ENCODE results near the gene OR6T1.

OR6T1 gene

DNA sequence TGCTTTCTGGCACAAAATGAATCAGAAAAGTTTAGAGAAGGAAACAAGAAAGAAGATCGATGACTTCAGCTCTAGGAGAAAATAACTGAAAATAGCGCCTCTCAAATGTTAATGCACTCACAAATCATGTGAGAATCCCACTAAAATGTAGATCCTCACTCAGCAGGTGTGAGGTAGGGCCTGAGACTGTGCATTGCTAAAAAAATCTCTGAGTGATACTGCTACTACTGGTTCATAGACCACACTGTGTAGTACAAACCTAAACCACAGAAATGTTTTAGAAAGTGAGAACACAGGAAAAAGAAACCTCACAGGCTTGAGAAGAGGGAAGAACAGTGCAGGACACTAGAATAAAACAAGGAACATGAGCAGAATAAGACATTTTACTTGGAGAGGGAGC is 39.7 kb downstream of the OR6T1 start:
- POLR2A ChIA-PET = no interaction called here
- no peaks in the 10 kb centered on the region for H3K9me3 ChIP-seq (ENCODE audit: control insufficient read depth, insufficient read depth, low read depth, low read length)
- no peaks in the 10 kb centered on the region for H3K4me1 ChIP-seq (ENCODE audit: control insufficient read depth, insufficient read depth, low read length)
- no peaks in the 10 kb centered on the region for H3K36me3 ChIP-seq (ENCODE audit: control insufficient read depth in 2 of 2, insufficient read depth in 1 of 2, low read length in 2 of 2)
- CTCF ChIA-PET = no interaction called here
- no peak overlapping the region for H3K4me3 ChIP-seq (ENCODE audit: low read depth, low read length)
- H3K27ac ChIP-seq (ENCODE audit: extremely low read depth, low read depth, low read length) = no peak overlapping the region
- TF ChIP-seq ZNF660 (tag by site-specific recombination; IDR thresholded peaks at IDR 0.05) = no peak

- no peak for TF ChIP-seq ZNF555 (tag by site-specific recombination; conservative IDR thresholded peaks at IDR 0.05)
- no peak for TF ChIP-seq PRDM1 (tag by site-specific recombination; IDR thresholded peaks at IDR 0.05)
- no peak for TF ChIP-seq REPIN1 (tag by site-specific recombination; IDR thresholded peaks at IDR 0.05; ENCODE audit: low read depth)
- TF ChIP-seq ZNF157 (tag by site-specific recombination; IDR thresholded peaks at IDR 0.05) = no peak
- TF ChIP-seq ZNF548 (tag by site-specific recombination; IDR thresholded peaks at IDR 0.05) = no peak
- TF ChIP-seq ZNF621 (tag by site-specific recombination; IDR thresholded peaks at IDR 0.05) = no peak
- no peak for TF ChIP-seq KLF17 (tag by site-specific recombination; IDR thresholded peaks at IDR 0.05)
- TF ChIP-seq ZNF623 (tag by site-specific recombination; IDR thresholded peaks at IDR 0.05) = no peak
- no peak for TF ChIP-seq ZNF292 (tag by site-specific recombination; IDR thresholded peaks at IDR 0.05; ENCODE audit: borderline replicate concordance, low read depth)
- no peak for TF ChIP-seq ZNF280C (tag by site-specific recombination; IDR thresholded peaks at IDR 0.05)
- TF ChIP-seq ZNF707 (tag by site-specific recombination; IDR thresholded peaks at IDR 0.05) = no peak
- TF ChIP-seq ZNF138 (tag by site-specific recombination; IDR thresholded peaks at IDR 0.05; ENCODE audit: borderline replicate concordance) = no peak
- TF ChIP-seq ZNF416 (tag by site-specific recombination; IDR thresholded peaks at IDR 0.05) = no peak
- TF ChIP-seq KLF7 (tag by site-specific recombination; IDR thresholded peaks at IDR 0.05; ENCODE audit: borderline replicate concordance) = no peak
- no peak for TF ChIP-seq KLF16 (tag by site-specific recombination; IDR thresholded peaks at IDR 0.05)
- no peak within 1 kb of the TSS for H3K27ac ChIP-seq (ENCODE audit: extremely low read depth, low read depth, low read length)
- ChIA-PET POLR2A (no interaction called here), CTCF (interaction anchor here (0.6 kb wide), 2 partner anchors 155 to 191 kb away, joined by 3 to 5 read pairs; no protein-coding TSS in a partner anchor)
- no peaks in the 10 kb centered on the region for H3K4me1 ChIP-seq (ENCODE audit: control insufficient read depth, insufficient read depth, low read length)
- H3K9me3 ChIP-seq (ENCODE audit: control insufficient read depth, insufficient read depth, low read depth, low read length) = no peaks in the 10 kb centered on the region
- no peak within 1 kb of the TSS for H3K4me3 ChIP-seq (ENCODE audit: low read depth, low read length)
- no peaks in the 10 kb centered on the region for H3K36me3 ChIP-seq (ENCODE audit: control insufficient read depth in 2 of 2, insufficient read depth in 1 of 2, low read length in 2 of 2)
Measured at GRCh38 chr11:123901867-123902266, 41.8 kb downstream of the OR6T1 start, which contains the start of gene OR8D4. Gene OR8D4 (plus strand): TSS chr11:123902167. CDS start chr11:123906432, 4,265 bp downstream.

- Histone ChIP-seq H3K36me3 (ENCODE audit: control insufficient read depth in 2 of 2, insufficient read depth in 1 of 2, low read length in 2 of 2) (no peaks in the 10 kb centered on the region), H3K9me3 (ENCODE audit: control insufficient read depth, insufficient read depth, low read depth, low read length) (no peaks in the 10 kb centered on the region), H3K4me1 (ENCODE audit: control insufficient read depth, insufficient read depth, low read length) (no peaks in the 10 kb centered on the region), H3K4me3 (ENCODE audit: low read depth, low read length) (no peak overlapping the region), H3K27ac (ENCODE audit: extremely low read depth, low read depth, low read length) (no peak overlapping the region)
- POLR2A ChIA-PET = no interaction called here
- CTCF ChIA-PET = no interaction called here
- no peak for TF ChIP-seq ZNF133 (tag by site-specific recombination; IDR thresholded peaks at IDR 0.05)
Measured at GRCh38 chr11:123899792-123900191, 43.8 kb downstream of the OR6T1 start.
